ENCODE measurements around the gene FAM124A. TPM values are rescaled to one million over a fixed set of nuclear protein-coding genes. Genes with fewer than 3 reads are reported as not detected.

FAM124A gene
- total and polyA plus RNA-seq, 2 of the 8 experiments (the other 6 are each of a cell fraction or from before 2014, with no cell fraction given) = 40.7 to 49.9 TPM

- TF ChIP-seq, protein P1, sequence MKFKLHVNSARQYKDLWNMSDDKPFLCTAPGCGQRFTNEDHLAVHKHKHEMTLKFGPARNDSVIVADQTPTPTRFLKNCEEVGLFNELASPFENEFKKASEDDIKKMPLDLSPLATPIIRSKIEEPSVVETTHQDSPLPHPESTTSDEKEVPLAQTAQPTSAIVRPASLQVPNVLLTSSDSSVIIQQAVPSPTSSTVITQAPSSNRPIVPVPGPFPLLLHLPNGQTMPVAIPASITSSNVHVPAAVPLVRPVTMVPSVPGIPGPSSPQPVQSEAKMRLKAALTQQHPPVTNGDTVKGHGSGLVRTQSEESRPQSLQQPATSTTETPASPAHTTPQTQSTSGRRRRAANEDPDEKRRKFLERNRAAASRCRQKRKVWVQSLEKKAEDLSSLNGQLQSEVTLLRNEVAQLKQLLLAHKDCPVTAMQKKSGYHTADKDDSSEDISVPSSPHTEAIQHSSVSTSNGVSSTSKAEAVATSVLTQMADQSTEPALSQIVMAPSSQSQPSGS (IDR thresholded peaks at IDR 0.05; ENCODE audit: low read length) = no peak
- TF ChIP-seq, protein P2, sequence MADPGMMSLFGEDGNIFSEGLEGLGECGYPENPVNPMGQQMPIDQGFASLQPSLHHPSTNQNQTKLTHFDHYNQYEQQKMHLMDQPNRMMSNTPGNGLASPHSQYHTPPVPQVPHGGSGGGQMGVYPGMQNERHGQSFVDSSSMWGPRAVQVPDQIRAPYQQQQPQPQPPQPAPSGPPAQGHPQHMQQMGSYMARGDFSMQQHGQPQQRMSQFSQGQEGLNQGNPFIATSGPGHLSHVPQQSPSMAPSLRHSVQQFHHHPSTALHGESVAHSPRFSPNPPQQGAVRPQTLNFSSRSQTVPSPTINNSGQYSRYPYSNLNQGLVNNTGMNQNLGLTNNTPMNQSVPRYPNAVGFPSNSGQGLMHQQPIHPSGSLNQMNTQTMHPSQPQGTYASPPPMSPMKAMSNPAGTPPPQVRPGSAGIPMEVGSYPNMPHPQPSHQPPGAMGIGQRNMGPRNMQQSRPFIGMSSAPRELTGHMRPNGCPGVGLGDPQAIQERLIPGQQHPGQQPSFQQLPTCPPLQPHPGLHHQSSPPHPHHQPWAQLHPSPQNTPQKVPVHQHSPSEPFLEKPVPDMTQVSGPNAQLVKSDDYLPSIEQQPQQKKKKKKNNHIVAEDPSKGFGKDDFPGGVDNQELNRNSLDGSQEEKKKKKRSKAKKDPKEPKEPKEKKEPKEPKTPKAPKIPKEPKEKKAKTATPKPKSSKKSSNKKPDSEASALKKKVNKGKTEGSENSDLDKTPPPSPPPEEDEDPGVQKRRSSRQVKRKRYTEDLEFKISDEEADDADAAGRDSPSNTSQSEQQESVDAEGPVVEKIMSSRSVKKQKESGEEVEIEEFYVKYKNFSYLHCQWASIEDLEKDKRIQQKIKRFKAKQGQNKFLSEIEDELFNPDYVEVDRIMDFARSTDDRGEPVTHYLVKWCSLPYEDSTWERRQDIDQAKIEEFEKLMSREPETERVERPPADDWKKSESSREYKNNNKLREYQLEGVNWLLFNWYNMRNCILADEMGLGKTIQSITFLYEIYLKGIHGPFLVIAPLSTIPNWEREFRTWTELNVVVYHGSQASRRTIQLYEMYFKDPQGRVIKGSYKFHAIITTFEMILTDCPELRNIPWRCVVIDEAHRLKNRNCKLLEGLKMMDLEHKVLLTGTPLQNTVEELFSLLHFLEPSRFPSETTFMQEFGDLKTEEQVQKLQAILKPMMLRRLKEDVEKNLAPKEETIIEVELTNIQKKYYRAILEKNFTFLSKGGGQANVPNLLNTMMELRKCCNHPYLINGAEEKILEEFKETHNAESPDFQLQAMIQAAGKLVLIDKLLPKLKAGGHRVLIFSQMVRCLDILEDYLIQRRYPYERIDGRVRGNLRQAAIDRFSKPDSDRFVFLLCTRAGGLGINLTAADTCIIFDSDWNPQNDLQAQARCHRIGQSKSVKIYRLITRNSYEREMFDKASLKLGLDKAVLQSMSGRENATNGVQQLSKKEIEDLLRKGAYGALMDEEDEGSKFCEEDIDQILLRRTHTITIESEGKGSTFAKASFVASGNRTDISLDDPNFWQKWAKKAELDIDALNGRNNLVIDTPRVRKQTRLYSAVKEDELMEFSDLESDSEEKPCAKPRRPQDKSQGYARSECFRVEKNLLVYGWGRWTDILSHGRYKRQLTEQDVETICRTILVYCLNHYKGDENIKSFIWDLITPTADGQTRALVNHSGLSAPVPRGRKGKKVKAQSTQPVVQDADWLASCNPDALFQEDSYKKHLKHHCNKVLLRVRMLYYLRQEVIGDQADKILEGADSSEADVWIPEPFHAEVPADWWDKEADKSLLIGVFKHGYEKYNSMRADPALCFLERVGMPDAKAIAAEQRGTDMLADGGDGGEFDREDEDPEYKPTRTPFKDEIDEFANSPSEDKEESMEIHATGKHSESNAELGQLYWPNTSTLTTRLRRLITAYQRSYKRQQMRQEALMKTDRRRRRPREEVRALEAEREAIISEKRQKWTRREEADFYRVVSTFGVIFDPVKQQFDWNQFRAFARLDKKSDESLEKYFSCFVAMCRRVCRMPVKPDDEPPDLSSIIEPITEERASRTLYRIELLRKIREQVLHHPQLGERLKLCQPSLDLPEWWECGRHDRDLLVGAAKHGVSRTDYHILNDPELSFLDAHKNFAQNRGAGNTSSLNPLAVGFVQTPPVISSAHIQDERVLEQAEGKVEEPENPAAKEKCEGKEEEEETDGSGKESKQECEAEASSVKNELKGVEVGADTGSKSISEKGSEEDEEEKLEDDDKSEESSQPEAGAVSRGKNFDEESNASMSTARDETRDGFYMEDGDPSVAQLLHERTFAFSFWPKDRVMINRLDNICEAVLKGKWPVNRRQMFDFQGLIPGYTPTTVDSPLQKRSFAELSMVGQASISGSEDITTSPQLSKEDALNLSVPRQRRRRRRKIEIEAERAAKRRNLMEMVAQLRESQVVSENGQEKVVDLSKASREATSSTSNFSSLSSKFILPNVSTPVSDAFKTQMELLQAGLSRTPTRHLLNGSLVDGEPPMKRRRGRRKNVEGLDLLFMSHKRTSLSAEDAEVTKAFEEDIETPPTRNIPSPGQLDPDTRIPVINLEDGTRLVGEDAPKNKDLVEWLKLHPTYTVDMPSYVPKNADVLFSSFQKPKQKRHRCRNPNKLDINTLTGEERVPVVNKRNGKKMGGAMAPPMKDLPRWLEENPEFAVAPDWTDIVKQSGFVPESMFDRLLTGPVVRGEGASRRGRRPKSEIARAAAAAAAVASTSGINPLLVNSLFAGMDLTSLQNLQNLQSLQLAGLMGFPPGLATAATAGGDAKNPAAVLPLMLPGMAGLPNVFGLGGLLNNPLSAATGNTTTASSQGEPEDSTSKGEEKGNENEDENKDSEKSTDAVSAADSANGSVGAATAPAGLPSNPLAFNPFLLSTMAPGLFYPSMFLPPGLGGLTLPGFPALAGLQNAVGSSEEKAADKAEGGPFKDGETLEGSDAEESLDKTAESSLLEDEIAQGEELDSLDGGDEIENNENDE (IDR thresholded peaks at IDR 0.05; ENCODE audit: insufficient replicate concordance, low read length) = no peak
- TF ChIP-seq POLR2AphosphoS5 (IDR thresholded peaks at IDR 0.05; ENCODE audit: low read depth, low read length) (peak; percentile 86; the same call in 1 of the 2 replicates), RNF2 (IDR thresholded peaks at IDR 0.05; ENCODE audit: borderline replicate concordance, low read depth, low read length, missing control alignments, poor library complexity, severe bottlenecking) (no peak), BACH1 (IDR thresholded peaks at IDR 0.05; ENCODE audit: low read length) (no peak)
Measured at GRCh38 chr13:51181786-51182383, 40.3 kb upstream of the FAM124A start (continued).

Measured in H1 (cell line).